ENCODE data around the gene CUX1. TPM values are rescaled to one million over a fixed set of nuclear protein-coding genes. Genes with fewer than 3 reads are reported as not detected.

CUX1 gene
- total RNA-seq, 8 experiments from 2014 or later = 9.2 to 52.7 (median 24.2) TPM

DNA sequence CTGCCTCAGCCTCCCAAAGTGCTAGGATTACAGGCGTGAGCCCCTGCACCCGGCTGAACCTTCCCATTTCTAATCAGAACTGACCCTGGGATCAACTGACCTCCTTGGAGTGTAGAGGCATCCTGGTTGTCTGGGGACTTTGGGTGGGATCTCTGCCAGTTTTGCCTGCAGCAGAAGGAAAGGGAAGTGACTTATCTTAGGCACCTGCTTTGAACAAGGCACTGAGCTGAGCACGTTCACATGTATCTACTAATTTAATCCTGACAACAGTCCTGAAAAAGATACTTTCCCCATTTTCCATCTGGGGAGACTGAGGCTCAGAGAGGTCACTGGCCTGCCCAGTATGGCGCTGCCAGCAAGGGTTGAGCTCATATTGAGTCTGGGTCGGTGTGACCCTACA, 153.4 kb downstream of the CUX1 start:
- 67 to 100% (median 100%) methylated on average over 1 to 4 of the region's 5 CpGs; no CpG with 5 or more reads in 3 of the 10 experiments for WGBS, 10 experiments
- peaks cover 2 to 5% of the 10 kb centered on the region in 2 donors for H3K4me1 ChIP-seq (replicated peaks in 1 of 2)
- no peak overlapping the region for H3K4me3 ChIP-seq
- no peak for ATAC-seq (replicated peaks in 6 of 8)
- in situ Hi-C loops (cut with MboI; ENCODE audit: low pct_unique_long_range_greater_than_20kb in 2 of 9, low sequenced_read_pairs in 9 of 9, unreplicated experiment in 9 of 9) = no loop called here
- no peak overlapping the region for H3K27ac ChIP-seq

DNA sequence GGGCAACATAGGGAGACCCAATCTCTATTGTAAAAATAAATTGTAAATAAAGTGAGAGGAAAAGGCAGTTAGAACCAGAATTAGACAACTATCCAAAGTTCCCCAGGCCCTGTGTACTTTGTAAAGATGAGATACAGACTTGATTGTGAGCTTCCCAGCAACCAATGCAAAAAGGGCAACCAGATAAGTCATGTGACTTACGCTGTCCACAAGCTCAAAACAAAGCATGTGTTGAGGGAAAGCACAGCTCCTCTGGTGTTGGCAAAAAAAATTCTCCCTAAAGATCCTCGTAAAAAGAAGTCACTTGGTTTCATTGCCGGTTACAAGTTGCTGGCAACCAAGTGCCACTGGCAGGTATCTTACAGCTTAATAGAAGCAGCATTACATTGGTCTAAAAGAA, 154.0 kb downstream of the CUX1 start:
- Histone ChIP-seq H3K27ac (no peak overlapping the region), H3K4me3 (no peak overlapping the region), H3K4me1 (replicated peaks in 1 of 2) (peaks cover 2 to 5% of the 10 kb centered on the region in 2 donors)
- in situ Hi-C loops (cut with MboI; ENCODE audit: low pct_unique_long_range_greater_than_20kb in 2 of 9, low sequenced_read_pairs in 9 of 9, unreplicated experiment in 9 of 9) = no loop called here
- 88 to 100% (median 100%) methylated on average over 1 to 3 of the region's 3 CpGs; no CpG with 5 or more reads in 3 of the 10 experiments for WGBS, 10 experiments
- no peak for ATAC-seq (replicated peaks in 6 of 8)

DNA sequence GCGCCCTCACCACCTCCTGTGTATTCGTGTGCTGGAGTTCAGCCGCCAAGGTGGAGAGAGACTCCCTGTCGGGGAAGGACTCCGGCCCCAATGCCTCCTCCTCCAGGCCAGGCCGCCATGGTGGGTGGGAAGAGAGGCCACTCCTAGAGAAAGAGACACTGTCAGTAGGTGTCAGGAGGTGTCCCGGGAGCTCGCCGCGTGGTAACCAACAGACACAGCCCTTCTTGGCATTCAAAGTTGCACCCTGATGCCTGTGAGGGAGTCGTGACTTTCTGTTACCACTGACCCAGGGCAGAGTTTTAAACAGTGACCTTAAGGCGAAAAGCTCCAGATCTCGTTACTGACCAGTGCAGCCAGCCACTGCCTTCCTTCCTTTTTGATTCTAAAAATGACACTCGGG, 155.2 kb downstream of the CUX1 start:
- no peak overlapping the region for H3K27ac ChIP-seq
- no peak for ATAC-seq (replicated peaks in 6 of 8)

DNA sequence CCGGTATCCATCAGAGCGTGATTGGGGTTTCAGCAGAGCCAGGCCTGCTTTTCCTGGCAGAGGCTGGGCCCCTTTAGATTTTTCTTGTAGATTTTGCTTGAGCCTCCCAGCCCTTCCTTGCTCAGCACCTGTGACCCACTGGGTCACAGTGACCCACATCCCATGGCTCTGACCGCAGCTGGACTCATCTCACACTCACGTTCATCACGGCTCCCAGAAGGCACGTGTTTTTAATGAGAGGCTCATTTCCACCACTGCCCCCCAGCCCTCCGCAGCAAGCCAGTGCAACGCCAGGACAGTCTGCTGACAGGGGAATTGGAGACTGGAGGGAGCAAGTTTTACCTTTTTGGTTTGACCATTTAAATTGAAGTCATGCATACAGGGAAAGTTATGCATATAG, 155.7 kb downstream of the CUX1 start:
- peaks cover 2 to 5% of the 10 kb centered on the region in 2 donors for H3K4me1 ChIP-seq (replicated peaks in 1 of 2)
- WGBS, 10 experiments = 80 to 100% (median 90%) methylated on average over 1 to 5 of the region's 8 CpGs; no CpG with 5 or more reads in 6 of the 10 experiments
- no peak overlapping the region for H3K27ac ChIP-seq
- ATAC-seq (replicated peaks in 6 of 8) = peak in 1 of 8 experiments; percentile 21
- in situ Hi-C loops (cut with MboI; ENCODE audit: low pct_unique_long_range_greater_than_20kb in 2 of 9, low sequenced_read_pairs in 9 of 9, unreplicated experiment in 9 of 9) = no loop called here
- H3K4me3 ChIP-seq = no peak overlapping the region

More for the DNA sequence above, 155.2 kb downstream of the CUX1 start:
- no peak overlapping the region for H3K4me3 ChIP-seq
- in situ Hi-C loops (cut with MboI; ENCODE audit: low pct_unique_long_range_greater_than_20kb in 2 of 9, low sequenced_read_pairs in 9 of 9, unreplicated experiment in 9 of 9) = no loop called here
- 60 to 100% (median 81%) methylated on average over 2 to 7 of the region's 14 CpGs; no CpG with 5 or more reads in 2 of the 10 experiments for WGBS, 10 experiments
- H3K4me1 ChIP-seq (replicated peaks in 1 of 2) = peaks cover 2 to 5% of the 10 kb centered on the region in 2 donors

DNA sequence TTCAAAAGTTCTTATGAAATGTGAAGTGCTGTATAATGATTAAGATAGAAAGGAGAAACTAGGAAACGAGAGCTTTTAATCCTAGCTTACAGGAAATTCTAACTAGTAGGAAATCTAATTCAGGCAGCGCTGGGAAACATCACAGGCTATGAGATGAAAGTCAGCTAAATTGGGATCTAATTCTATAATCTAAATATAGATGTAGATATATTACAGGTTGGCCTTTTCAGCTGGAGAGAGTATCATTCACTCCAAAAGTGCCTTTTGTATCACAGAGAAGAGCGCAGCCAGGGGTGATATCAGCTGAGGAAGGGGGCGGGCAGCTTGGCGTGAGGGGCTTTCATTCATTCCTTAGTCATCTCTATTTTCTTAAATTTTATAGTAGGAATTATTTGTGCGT, 157.0 kb downstream of the CUX1 start:
- in situ Hi-C loops (cut with MboI; ENCODE audit: low pct_unique_long_range_greater_than_20kb in 2 of 9, low sequenced_read_pairs in 9 of 9, unreplicated experiment in 9 of 9) = no loop called here
- H3K27ac ChIP-seq = no peak overlapping the region
- peaks cover 2 to 5% of the 10 kb centered on the region in 2 donors for H3K4me1 ChIP-seq (replicated peaks in 1 of 2)
- 83 to 100% (median 96%) methylated on average over 1 to 6 of the region's 6 CpGs; no CpG with 5 or more reads in 1 of the 10 experiments for WGBS, 10 experiments
- H3K4me3 ChIP-seq = no peak overlapping the region
- ATAC-seq (replicated peaks in 6 of 8) = peak in 1 of 8 experiments; percentile 53

DNA sequence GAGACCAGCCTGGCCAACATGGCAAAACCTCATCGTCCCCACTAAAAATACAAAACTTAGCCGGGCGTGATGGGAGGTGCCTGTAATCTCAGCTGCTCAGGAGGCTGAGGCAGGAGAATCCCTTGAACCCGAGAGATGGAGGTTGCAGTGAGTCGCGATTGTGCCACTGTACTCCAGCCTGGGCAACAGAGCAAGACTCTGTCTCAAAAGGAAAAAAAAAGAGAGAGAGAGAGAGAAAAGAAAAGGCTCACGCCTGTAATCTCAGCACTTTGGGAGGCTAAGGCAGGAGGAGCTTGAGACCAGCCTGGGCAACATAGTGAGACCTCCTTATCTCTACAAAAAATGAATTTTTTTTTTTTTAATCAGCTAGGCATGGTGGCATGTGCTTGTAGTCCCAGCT, 157.6 kb downstream of the CUX1 start:
- Histone ChIP-seq H3K27ac (no peak overlapping the region), H3K4me3 (no peak overlapping the region), H3K4me1 (replicated peaks in 1 of 2) (peaks cover 2 to 4% of the 10 kb centered on the region in 2 donors)
- ATAC-seq (replicated peaks in 6 of 8) = no peak
- in situ Hi-C loops (cut with MboI; ENCODE audit: low pct_unique_long_range_greater_than_20kb in 2 of 9, low sequenced_read_pairs in 9 of 9, unreplicated experiment in 9 of 9) = no loop called here
- 73 to 100% (median 100%) methylated on average over 1 to 3 of the region's 7 CpGs; no CpG with 5 or more reads in 4 of the 10 experiments for WGBS, 10 experiments

DNA sequence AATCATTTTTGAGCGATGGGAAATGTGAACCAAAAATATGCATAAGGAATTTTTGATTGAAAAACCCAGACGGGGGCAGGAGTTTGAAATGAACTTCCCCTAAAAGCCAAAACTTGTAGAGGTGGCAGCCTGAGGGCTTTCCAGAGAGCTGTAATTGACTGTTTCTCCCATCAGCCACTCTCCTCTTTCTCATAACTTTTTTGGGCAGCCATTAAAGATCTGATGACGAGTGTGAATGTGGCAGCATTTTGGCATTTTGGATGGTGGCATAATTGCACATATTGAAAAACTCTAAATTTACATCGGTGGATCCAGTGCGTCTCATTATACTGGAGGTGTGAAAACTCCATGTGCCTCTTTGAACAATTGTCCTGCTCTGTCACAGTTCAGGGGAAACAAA, 159.0 kb downstream of the CUX1 start:
- WGBS, 10 experiments = 8 to 100% (median 81%) methylated on average over 1 to 5 of the region's 5 CpGs
- peak in 1 of 8 experiments; percentile 41 for ATAC-seq (replicated peaks in 6 of 8)
- in situ Hi-C loops (cut with MboI; ENCODE audit: low pct_unique_long_range_greater_than_20kb in 2 of 9, low sequenced_read_pairs in 9 of 9, unreplicated experiment in 9 of 9) = no loop called here
- Histone ChIP-seq H3K27ac (no peak overlapping the region), H3K4me1 (replicated peaks in 1 of 2) (peaks cover 0 to 2% of the 10 kb centered on the region in 2 donors), H3K4me3 (no peak overlapping the region)

DNA sequence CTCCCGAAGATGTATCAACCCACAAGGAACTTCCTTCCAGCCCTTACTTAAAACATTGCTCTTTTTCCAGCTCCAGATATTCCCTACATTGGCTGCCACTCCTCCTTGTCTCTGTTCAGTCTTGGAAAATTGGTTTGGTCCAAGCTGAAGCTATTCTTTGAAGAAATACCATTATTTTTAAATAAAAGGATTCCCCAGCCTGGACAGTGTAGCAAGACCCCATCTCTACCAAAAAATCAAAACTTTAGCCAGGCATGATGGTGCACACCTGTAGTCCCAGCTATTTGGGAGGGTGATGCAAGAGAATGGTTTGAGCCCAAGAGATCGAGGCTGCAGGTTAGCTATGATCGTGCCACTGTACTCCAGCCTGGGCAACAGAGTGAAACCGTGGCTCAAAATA, 159.8 kb downstream of the CUX1 start:
- WGBS, 10 experiments = 94 to 100% (median 100%) methylated on average over 1 to 4 of the region's 4 CpGs; no CpG with 5 or more reads in 1 of the 10 experiments
- no peak overlapping the region for H3K27ac ChIP-seq
- in situ Hi-C loops (cut with MboI; ENCODE audit: low pct_unique_long_range_greater_than_20kb in 2 of 9, low sequenced_read_pairs in 9 of 9, unreplicated experiment in 9 of 9) = no loop called here
- no peak for ATAC-seq (replicated peaks in 6 of 8)
- H3K4me1 ChIP-seq (replicated peaks in 1 of 2) = peaks cover 0 to 2% of the 10 kb centered on the region in 2 donors
- H3K4me3 ChIP-seq = no peak overlapping the region

DNA sequence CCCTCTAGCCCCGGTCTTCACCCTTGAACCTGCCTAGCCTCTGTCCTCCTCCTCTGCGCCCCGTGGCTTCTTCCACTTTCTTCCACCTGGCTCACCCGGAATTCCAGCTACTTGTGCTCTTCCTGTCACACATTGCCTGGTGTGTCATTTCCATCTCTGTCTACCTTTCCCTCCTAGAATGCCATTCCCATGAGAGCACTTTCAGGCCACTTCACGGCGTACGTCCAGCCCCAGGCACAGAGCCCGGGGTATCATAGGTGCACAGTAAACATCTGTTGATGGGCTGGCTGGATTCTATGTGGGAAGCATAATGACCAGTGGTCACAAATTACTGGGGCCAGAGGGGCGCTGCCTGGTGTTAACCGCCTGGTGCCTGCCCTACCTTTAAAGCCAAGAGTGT, 161.3 kb downstream of the CUX1 start:
- ATAC-seq (replicated peaks in 6 of 8) = no peak
- Histone ChIP-seq H3K27ac (no peak overlapping the region), H3K4me3 (no peak overlapping the region), H3K4me1 (replicated peaks in 1 of 2) (no peaks in the 10 kb centered on the region)
- 87 to 100% (median 100%) methylated on average over 1 to 8 of the region's 10 CpGs; no CpG with 5 or more reads in 1 of the 10 experiments for WGBS, 10 experiments
- in situ Hi-C loops (cut with MboI; ENCODE audit: low pct_unique_long_range_greater_than_20kb in 2 of 9, low sequenced_read_pairs in 9 of 9, unreplicated experiment in 9 of 9) = no loop called here

DNA sequence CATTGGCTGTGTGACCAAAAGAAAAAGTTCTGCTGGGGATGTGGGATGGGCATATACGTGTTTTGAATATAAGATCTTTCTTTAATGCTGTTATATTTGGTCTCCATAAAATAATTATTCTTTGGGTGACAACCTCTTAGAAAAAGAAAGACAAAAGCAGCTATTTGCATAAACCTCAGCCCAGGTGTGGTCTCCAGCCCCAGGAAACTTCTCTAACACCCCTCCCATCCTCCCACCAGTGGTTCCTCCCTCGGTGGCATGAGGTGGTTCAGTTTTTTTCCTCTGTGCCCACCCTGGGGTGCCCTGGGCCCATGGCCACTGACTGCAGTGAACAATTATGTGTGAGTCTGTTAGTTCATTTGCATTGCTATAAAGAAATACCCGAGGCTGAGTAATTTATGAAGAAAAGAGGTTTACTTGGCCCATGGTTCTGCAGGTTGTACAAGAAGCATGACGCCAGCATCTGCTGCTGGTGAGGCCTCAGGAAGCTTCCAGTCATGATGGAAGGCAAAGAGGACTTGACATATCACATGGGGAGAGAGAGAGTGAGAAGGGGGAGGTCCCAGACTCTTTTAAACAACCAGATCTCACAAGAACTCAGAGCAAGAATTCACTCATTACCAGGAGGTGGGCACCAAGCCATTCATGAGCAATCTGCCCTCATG, 165.9 kb downstream of the CUX1 start:
- 60 to 100% (median 96%) methylated on average over 1 to 4 of the region's 4 CpGs; no CpG with 5 or more reads in 2 of the 10 experiments for WGBS, 10 experiments
- Histone ChIP-seq H3K4me1 (replicated peaks in 1 of 2) (peaks cover 7 to 21% of the 10 kb centered on the region in 2 donors), H3K4me3 (no peak overlapping the region), H3K27ac (no peak overlapping the region)
- ATAC-seq (replicated peaks in 6 of 8) = no peak
- in situ Hi-C loops (cut with MboI; ENCODE audit: low pct_unique_long_range_greater_than_20kb in 2 of 9, low sequenced_read_pairs in 9 of 9, unreplicated experiment in 9 of 9) = no loop called here

DNA sequence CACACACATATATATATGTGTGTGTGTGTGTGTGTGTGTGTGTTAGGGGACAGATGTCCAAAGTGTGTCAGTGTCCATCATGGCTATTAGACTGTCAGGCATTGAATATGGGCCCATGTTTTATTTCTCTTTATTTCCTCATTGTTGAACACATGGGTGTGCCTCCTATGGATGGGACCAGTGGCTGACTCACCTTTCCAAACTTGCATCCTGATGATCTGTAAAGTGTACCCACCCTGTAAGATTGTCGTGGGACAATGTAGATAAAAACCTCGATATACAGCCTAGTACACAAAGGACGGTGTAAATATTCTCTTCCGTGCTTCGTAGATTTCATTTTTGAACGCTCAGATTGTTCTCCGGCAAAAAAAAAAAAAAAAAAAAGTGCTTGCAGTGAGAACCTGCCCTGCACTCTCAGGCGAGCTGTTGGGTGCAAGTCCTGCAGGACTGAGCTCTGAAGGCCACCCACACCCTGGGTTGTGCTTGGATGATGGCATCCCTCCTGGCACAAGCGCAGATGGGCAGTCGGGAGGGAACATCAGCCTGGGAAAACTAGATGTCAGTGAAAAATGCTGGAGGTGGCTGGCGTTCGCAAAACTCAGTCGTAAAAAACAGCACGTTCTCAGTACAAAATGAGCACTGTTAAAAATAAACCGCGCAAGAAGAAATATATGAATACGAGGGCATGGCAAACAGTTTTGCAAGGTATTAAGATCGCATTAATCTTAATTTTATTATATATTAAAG, 166.9 kb downstream of the CUX1 start:
- Histone ChIP-seq H3K4me1 (replicated peaks in 1 of 2) (peaks cover 7 to 21% of the 10 kb centered on the region in 2 donors), H3K4me3 (no peak overlapping the region), H3K27ac (no peak overlapping the region)
- 74 to 100% (median 91%) methylated on average over 2 to 18 of the region's 18 CpGs; no CpG with 5 or more reads in 1 of the 10 experiments for WGBS, 10 experiments
- ATAC-seq (replicated peaks in 6 of 8) = peak in 2 of 8 experiments; percentile 51 to 81
- in situ Hi-C loops (cut with MboI; ENCODE audit: low pct_unique_long_range_greater_than_20kb in 2 of 9, low sequenced_read_pairs in 9 of 9, unreplicated experiment in 9 of 9) = no loop called here

DNA sequence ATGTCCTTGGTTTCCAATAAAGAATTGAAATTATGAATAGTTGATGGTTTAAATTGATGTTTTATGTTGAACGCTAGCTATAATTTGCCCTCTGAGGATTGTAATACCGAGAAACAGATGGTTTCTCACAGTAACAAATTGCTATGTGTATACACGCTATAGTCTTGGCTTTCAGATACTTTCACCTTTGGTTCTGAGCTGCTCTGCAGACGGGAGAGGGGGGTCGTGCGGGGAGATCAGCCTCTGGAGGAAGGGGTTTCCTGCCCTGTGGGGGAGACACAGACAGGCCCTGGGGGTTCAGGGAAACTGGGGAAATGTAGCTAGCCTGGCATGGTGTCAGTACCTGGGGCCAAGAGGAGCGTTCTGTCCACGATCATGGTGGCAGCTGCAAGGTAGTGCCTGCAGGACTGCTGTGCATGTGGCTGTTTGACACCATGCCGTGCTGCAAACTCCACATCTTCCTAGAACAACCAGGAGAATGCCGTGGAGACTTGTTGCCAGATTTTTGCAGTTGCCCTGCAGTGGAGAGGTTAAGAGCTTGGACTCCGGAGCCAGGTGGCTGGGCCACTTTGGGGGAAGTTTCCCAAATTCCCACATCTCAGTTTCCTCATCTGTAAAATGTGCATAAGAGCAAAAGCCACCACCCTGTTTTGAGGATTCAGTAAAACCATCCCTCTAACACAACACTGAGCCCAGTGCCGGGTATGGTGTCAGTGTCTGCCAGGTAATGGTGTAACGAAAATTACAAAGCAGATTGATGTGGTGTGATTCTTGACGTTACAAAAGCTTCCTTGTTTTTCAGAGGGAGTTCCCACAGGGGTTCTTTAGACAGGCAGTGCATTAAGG, 167.9 kb downstream of the CUX1 start:
- in situ Hi-C loops (cut with MboI; ENCODE audit: low pct_unique_long_range_greater_than_20kb in 2 of 9, low sequenced_read_pairs in 9 of 9, unreplicated experiment in 9 of 9) = no loop called here
- peak in 5 of 8 experiments; percentile 67 to 95 (median 82) for ATAC-seq (replicated peaks in 6 of 8)
- peaks cover 7 to 21% of the 10 kb centered on the region in 2 donors for H3K4me1 ChIP-seq (replicated peaks in 1 of 2)
- no peak overlapping the region for H3K27ac ChIP-seq
- no peak overlapping the region for H3K4me3 ChIP-seq
- 50 to 100% (median 61%) methylated on average over 1 to 9 of the region's 14 CpGs; no CpG with 5 or more reads in 1 of the 10 experiments for WGBS, 10 experiments

Measured in motor neuron (in vitro differentiated cells).